Body of pancreas (tissue), 4 donors: ENCODE data around the gene YWHAG.
"Not testable (repeated sequence)": the region's sequence is repeated elsewhere in the genome, so short reads cannot be mapped to it uniquely, and the experiment has no call there.

Source experiments
- POLR2A ChIP-seq, 3 donors: fragments of 450-650 bp; IDR thresholded peaks; one replicate each; pipeline ENCODE4 v1.6.1; 2016; ENCODE audit warnings: antibody characterized with exemption in 3 of 3, mild to moderate bottlenecking in 2 of 3
- TF ChIP-seq, protein P1 (sequence below), 7 experiments: fragments of 450-650 bp in 4 of 7; fragments of 200-600 bp in 3 of 7; sonication (generic) in 3 of 7; IDR thresholded peaks; one replicate each; pipeline ENCODE4 v1.5.1; 2016 to 2019; ENCODE audit warnings: antibody characterized with exemption in 7 of 7

DNA sequence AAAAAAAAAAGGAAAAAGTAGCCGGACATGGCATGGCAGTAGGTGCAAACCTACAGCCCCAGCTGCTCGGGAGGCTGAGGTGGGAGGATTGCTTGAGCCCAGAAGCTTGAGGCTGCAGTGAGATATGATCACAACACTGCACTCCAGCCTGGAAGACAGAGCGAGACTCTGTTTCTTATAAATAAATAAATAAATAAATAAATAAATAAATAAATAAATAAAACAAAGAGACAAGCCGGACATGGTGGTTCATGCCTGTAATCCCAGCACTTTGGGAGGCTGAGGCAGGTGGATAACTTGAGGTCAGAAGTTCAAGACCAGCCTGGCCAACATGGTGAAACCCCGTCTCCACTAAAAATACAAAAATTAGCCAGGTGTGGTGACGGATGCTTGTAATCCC, 44.1 kb downstream of the YWHAG start:
- TF ChIP-seq, protein P1, sequence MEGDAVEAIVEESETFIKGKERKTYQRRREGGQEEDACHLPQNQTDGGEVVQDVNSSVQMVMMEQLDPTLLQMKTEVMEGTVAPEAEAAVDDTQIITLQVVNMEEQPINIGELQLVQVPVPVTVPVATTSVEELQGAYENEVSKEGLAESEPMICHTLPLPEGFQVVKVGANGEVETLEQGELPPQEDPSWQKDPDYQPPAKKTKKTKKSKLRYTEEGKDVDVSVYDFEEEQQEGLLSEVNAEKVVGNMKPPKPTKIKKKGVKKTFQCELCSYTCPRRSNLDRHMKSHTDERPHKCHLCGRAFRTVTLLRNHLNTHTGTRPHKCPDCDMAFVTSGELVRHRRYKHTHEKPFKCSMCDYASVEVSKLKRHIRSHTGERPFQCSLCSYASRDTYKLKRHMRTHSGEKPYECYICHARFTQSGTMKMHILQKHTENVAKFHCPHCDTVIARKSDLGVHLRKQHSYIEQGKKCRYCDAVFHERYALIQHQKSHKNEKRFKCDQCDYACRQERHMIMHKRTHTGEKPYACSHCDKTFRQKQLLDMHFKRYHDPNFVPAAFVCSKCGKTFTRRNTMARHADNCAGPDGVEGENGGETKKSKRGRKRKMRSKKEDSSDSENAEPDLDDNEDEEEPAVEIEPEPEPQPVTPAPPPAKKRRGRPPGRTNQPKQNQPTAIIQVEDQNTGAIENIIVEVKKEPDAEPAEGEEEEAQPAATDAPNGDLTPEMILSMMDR (IDR thresholded peaks at IDR 0.05), result not testable (repeated sequence)
- TF ChIP-seq POLR2A (IDR thresholded peaks at IDR 0.05), result not testable (repeated sequence)
